ENCODE measurements around the gene CCDC92.

The CCDC92 gene

GRCh38 chr12:123984903-123985302 lies 12.3 kb upstream of the CCDC92 start:
- DNase-seq: no peak
- in situ Hi-C loops (cut with MboI; ENCODE audit: low pct_unique_long_range_greater_than_20kb, low sequenced_read_pairs): no loop called here

DNA sequence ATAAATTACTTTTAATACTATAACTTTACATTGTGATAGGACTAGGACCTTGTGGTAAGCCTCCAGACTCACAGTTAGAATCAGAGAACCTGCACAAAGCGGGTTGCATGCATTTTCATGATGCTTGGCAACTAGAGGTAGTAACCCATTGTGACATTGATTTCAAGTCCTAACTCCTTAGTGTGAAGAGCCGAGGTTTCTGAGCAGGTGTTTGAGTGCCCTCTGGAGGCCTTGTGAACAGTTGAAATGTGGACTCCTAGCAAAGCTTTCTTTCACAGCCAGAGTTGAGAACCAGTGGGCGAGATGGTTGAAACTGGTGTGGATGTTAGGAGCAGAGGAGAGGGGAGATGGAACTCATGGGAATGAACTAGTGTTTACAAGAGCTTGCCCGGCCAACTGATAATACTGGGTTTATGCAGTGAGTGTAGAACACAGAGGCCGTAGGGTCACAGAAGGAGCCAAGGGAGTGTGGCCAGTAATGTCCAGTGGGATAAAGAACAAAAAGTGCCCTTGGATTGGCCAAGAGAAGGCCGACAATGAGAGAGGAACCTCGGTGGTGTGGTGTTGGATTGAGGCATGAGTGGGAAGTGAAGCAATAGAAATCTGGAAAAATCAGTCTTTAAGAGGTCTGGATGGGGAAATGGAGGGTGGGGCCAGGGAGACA lies 11.3 kb upstream of the CCDC92 start:
- in situ Hi-C loops (cut with MboI; ENCODE audit: low pct_unique_long_range_greater_than_20kb, low sequenced_read_pairs): no loop called here
- peak; percentile 48 for DNase-seq

DNA sequence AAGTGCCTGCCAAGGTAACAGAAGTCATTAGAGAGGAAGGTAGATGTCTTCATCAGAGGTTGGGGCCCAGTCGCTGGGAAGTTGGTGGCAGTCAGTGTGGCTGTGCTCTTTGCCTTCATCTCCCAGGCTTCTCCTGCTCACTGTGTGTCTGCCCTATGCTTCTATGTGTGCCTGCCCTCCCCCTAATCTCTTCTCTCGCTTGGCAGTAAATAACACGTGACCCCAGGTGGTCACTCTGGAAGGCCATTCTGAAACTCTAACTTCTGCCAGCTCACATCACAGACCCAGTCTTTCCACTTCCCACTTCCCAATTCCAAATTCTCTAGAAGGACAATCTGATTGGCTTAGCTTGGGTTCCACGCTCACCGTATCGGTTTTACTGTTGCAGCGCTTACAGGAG lies 9.6 kb upstream of the CCDC92 start:
- DNase-seq: no peak
- in situ Hi-C loops (cut with MboI; ENCODE audit: low pct_unique_long_range_greater_than_20kb, low sequenced_read_pairs): no loop called here

DNA sequence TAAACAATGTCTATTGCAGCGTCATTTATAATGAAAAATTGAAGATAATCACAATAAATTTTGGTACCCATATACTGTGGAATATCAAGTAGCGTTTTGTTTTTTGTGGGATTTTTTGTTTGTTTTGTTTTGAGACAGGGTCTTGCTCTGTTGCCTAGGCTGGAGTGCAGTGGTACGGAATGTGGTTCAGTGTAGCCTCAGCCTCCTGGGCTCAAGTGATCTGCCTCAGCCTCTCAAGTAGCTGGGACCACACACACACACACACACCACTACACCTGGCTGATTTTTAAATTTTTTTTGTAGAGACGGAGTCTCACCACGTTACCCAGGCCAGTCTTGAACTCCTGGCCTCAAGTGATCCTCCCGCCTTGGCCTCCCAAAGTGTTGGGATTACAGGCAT lies 6.9 kb upstream of the CCDC92 start:
- DNase-seq: no peak
- in situ Hi-C loops (cut with MboI; ENCODE audit: low pct_unique_long_range_greater_than_20kb, low sequenced_read_pairs): no loop called here

DNA sequence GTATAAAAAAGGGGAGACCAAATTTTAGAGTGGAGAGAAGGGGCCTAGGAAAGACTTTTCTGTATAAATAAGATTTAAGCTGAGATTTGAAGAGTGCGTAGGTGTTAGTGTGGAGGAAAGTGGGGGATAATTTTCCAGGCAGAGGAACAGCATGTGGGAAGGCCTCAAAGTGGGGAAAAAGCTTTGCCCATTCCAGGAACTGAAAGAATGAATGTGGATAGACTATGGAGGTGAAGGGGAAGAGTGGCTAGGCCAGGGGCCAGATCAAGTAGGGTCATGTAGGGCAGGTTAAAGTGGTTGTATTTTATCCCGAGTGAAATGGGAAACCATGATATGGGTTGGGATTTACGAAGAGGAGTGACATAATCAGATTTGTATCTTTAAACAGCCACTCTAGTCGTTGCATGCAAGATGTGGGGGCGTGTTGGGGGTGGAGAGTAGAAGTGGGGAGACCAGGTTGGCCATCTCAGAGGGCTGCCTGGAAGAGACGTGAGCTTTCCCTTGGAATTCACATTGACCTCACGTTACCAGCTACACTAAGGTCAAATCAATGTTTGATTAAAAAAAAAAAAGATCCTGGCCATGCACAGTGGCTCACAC lies 3.7 kb upstream of the CCDC92 start:
- no peak for DNase-seq
- in situ Hi-C loops (cut with MboI; ENCODE audit: low pct_unique_long_range_greater_than_20kb, low sequenced_read_pairs): no loop called here

- in situ Hi-C loops (cut with MboI; ENCODE audit: low pct_unique_long_range_greater_than_20kb, low sequenced_read_pairs): loop anchor here (5.0 kb wide), 1 partner anchor 39 kb away; no protein-coding TSS in a partner anchor
- DNase-seq: peak; percentile 21
These were observed 1.1 kb upstream of the CCDC92 start for GRCh38 chr12:123973552-123974341.

- DNase-seq: peak; percentile 55
- in situ Hi-C loops (cut with MboI; ENCODE audit: low pct_unique_long_range_greater_than_20kb, low sequenced_read_pairs): loop anchor here (5.0 kb wide), 1 partner anchor 40 kb away; no protein-coding TSS in a partner anchor
These were observed 718 bp downstream of the CCDC92 start for GRCh38 chr12:123971770-123972456.

GRCh38 chr12:123971449-123971769 lies 1.2 kb downstream of the CCDC92 start:
- no peak for DNase-seq
- in situ Hi-C loops (cut with MboI; ENCODE audit: low pct_unique_long_range_greater_than_20kb, low sequenced_read_pairs): loop anchor here (5.0 kb wide), 1 partner anchor 41 kb away; no protein-coding TSS in a partner anchor

- in situ Hi-C loops (cut with MboI; ENCODE audit: low pct_unique_long_range_greater_than_20kb, low sequenced_read_pairs): no loop called here
- DNase-seq: no peak
These were observed 5.5 kb downstream of the CCDC92 start for GRCh38 chr12:123967121-123967586.

DNA sequence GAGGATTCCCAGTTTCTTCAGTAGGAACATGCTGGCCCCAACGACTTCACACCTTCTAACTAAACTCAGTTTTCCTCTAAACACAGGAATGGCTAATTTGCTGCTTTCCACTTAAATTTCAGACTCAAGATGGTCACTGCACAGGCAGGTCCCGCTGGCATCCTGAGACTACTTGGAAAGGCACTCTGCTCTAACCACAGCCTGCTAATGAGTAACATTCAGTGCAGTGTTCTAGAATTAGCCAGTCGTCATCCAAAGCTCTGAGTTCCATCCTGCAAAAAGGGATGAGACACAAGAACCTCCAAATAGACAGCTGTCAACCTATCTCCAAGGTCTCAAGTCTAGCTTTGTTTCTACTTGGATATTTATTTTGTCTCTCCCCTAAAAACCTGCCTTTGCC lies 6.0 kb downstream of the CCDC92 start:
- no peak for DNase-seq
- in situ Hi-C loops (cut with MboI; ENCODE audit: low pct_unique_long_range_greater_than_20kb, low sequenced_read_pairs): no loop called here

GRCh38 chr12:123965382-123965781 lies 7.2 kb downstream of the CCDC92 start:
- no peak for DNase-seq
- in situ Hi-C loops (cut with MboI; ENCODE audit: low pct_unique_long_range_greater_than_20kb, low sequenced_read_pairs): no loop called here

GRCh38 chr12:123963821-123964220 lies 8.8 kb downstream of the CCDC92 start:
- in situ Hi-C loops (cut with MboI; ENCODE audit: low pct_unique_long_range_greater_than_20kb, low sequenced_read_pairs): no loop called here

DNA sequence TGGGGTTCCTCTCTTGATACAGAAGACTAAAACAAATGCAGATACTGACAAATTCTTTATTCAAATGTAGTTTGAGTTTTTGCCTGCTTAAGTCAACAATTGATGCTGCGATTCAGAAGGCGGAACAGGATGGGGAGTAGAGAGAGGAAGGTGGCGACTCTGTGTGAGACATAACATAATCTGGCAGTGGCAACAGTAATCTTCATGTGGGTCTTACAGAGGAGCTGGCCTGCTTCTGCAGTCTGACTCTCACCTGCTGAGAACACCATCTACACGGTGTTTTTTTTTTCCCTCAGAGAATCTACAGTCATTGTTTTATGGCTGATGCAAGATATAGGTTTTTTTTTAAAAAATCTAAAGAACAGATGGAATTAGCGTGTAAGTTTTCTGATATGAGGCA lies 10.1 kb downstream of the CCDC92 start:
- DNase-seq: no peak
- in situ Hi-C loops (cut with MboI; ENCODE audit: low pct_unique_long_range_greater_than_20kb, low sequenced_read_pairs): no loop called here

More at GRCh38 chr12:123963821-123964220, 8.8 kb downstream of the CCDC92 start:
- DNase-seq: no peak

DNA sequence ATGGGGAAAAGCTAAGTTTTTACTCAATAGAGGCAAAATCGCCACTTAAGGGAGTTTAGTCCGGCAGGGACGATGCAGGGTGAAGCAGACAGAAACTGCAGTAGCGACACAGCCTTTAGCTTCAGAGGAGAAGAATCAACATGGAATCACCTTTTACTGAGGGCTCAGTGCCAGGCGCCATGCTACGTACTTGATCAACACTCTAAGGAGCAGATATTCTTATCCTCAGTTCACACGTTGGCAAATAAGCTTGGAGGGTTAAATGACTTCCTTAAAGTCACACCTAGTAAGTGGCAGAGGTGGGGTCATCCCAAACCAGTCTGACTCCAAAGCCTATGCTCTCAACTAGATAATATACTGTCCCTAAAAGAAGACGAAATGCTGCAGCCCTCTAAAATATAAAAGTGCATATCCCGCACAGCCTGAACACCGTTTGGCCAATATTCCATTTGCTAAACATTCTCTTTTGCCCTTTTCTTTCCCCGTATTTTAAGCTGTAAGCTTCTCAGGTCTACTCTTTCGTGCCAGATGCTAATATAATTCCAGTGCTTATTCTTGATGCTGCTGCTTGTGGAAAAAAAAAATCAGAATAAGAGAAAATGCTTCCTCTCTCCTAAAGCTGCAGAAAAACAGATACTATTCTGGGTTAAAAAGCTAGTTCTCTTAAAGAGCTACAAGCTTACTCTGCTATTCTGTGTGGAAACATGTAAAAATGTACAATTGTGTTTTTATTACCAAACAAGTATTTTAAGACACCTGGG lies 10.9 kb downstream of the CCDC92 start:
- no peak for DNase-seq
- in situ Hi-C loops (cut with MboI; ENCODE audit: low pct_unique_long_range_greater_than_20kb, low sequenced_read_pairs): no loop called here

GRCh38 chr12:123960856-123961255 lies 11.8 kb downstream of the CCDC92 start:
- DNase-seq: no peak
- in situ Hi-C loops (cut with MboI; ENCODE audit: low pct_unique_long_range_greater_than_20kb, low sequenced_read_pairs): no loop called here

- in situ Hi-C loops (cut with MboI; ENCODE audit: low pct_unique_long_range_greater_than_20kb, low sequenced_read_pairs): no loop called here
- DNase-seq: no peak
These were observed 12.4 kb downstream of the CCDC92 start for GRCh38 chr12:123960029-123960735.

DNA sequence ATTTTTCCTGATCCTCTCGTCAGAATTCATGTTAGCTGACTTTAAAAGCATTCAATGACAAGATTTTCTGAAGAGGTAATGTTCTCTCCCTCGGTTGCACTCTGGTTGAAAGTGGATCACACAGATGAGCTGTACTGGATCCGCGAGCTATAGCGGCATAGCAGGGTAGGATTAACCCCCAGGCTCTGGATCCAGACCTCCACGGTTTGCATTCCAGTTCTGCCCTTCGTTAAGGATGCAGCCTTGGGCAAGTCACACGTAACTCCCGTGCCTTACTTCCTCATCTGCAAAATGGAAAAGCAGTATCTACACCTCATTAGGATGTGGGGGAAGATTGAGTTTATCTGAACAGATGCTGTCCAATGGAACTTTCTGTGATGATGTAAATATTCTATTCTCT lies 13.8 kb downstream of the CCDC92 start:
- DNase-seq: no peak
- in situ Hi-C loops (cut with MboI; ENCODE audit: low pct_unique_long_range_greater_than_20kb, low sequenced_read_pairs): no loop called here

DNA sequence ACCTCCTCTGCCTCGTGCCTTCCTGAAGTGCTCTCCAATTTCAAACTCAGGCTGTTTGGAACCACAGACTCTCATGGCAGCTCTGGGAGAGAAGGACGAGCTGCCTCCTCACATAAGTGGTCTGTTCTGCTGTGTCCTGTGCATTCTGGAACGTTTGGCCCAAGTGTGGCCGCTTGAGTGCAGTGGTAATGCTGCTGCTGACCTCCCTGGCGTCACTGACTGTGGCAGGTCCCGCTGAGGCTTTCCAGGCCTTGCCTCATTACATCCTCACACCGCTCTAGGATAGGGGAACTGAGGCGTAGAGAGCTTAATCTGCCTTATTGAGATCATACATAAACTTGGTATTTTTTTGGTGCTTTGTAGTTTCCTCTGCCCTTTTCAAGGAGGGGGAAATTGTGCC lies 14.2 kb downstream of the CCDC92 start:
- in situ Hi-C loops (cut with MboI; ENCODE audit: low pct_unique_long_range_greater_than_20kb, low sequenced_read_pairs): no loop called here
- DNase-seq: no peak

Data from KBM-7 (cell line).